H9 (cell line): Measurements from ENCODE around the gene CEP350. TPM values are rescaled to one million over a fixed set of nuclear protein-coding genes. Genes with fewer than 3 reads are reported as not detected.

Source experiments
- DNase-seq: peaks from one replicate; pipeline ENCODE4 v3.0.0-alpha.2; 2017
- H2AFZ ChIP-seq: one replicate; pipeline ENCODE4 v1.6.1; 2013; ENCODE audit warnings: mild to moderate bottlenecking, low read length, control low read depth, moderate library complexity
- H2AK5ac ChIP-seq: 2 replicates; pipeline ENCODE4 v1.6.1; 2013; ENCODE audit warnings: low read length, control low read depth, mixed read lengths; ENCODE audit not compliant: insufficient read length
- H2BK120ac ChIP-seq: one replicate; pipeline ENCODE4 v1.6.1; 2013; ENCODE audit warnings: low read depth, mild to moderate bottlenecking, low read length, control low read depth, inconsistent platforms; ENCODE audit not compliant: poor library complexity, severe bottlenecking
- H2BK12ac ChIP-seq: 2 replicates; pipeline ENCODE4 v1.6.1; 2013; ENCODE audit warnings: low read length, control low read depth, mixed read lengths, low read depth; ENCODE audit not compliant: insufficient read length
- H2BK15ac ChIP-seq: 2 replicates; pipeline ENCODE4 v1.6.1; 2013; ENCODE audit warnings: low read depth, low read length, control low read depth
- H2BK20ac ChIP-seq: one replicate; pipeline ENCODE4 v1.6.1; 2013; ENCODE audit warnings: low read depth, mild to moderate bottlenecking, low read length, control low read depth, inconsistent platforms; ENCODE audit not compliant: poor library complexity, severe bottlenecking
- H2BK5ac ChIP-seq: 2 replicates; pipeline ENCODE4 v1.6.1; 2013; ENCODE audit warnings: low read length, control low read depth, mixed read lengths; ENCODE audit not compliant: insufficient read length
- H3K14ac ChIP-seq: 2 replicates; pipeline ENCODE4 v1.6.1; 2013; ENCODE audit warnings: low read length, control low read depth; ENCODE audit not compliant: insufficient read depth
- H3K18ac ChIP-seq: 2 replicates; pipeline ENCODE4 v1.6.1; 2013; ENCODE audit warnings: low read depth, mild to moderate bottlenecking, mixed read lengths, low read length, control low read depth; ENCODE audit not compliant: insufficient read length
- H3K23ac ChIP-seq: 2 replicates; pipeline ENCODE4 v1.6.1; 2013; ENCODE audit warnings: low read length, control low read depth, mixed read lengths, low read depth; ENCODE audit not compliant: insufficient read length
- H3K23me2 ChIP-seq: 2 replicates; pipeline ENCODE4 v1.6.1; 2013; ENCODE audit warnings: low read depth, mild to moderate bottlenecking, mixed read lengths, low read length, control low read depth; ENCODE audit not compliant: insufficient read length, poor library complexity, severe bottlenecking
- H3K27ac ChIP-seq: 2 replicates; pipeline ENCODE4 v1.5.1; 2013; ENCODE audit warnings: low read length, control low read depth, mixed read lengths, low read depth; ENCODE audit not compliant: insufficient read length
- H3K27me3 ChIP-seq: 2 replicates; pipeline ENCODE4 v1.6.1; 2013; ENCODE audit warnings: low read length, control low read depth, inconsistent platforms; ENCODE audit not compliant: insufficient read depth
- H3K4ac ChIP-seq: 2 replicates; pipeline ENCODE4 v1.6.1; 2013; ENCODE audit warnings: low read depth, mild to moderate bottlenecking, control low read depth, inconsistent platforms, low read length, moderate library complexity
- H3K4me1 ChIP-seq: 2 replicates; pipeline ENCODE4 v1.6.1; 2013; ENCODE audit warnings: low read length, control low read depth, inconsistent platforms; ENCODE audit not compliant: insufficient read depth
- H3K4me2 ChIP-seq: 2 replicates; pipeline ENCODE4 v1.6.1; 2013; ENCODE audit warnings: low read length, control low read depth, mixed read lengths; ENCODE audit not compliant: insufficient read length, insufficient read depth
- H3K56ac ChIP-seq: 2 replicates; pipeline ENCODE4 v1.6.1; 2013; ENCODE audit warnings: low read depth, mild to moderate bottlenecking, mixed read lengths, low read length, control low read depth; ENCODE audit not compliant: insufficient read length
- H3K79me1 ChIP-seq: 2 replicates; pipeline ENCODE4 v1.6.1; 2013; ENCODE audit warnings: low read depth, mild to moderate bottlenecking, moderate library complexity, low read length, control low read depth, inconsistent platforms; ENCODE audit not compliant: insufficient read depth, poor library complexity, severe bottlenecking
- H3K79me2 ChIP-seq: 2 replicates; pipeline ENCODE4 v1.6.1; 2013; ENCODE audit warnings: low read length, control low read depth, inconsistent platforms; ENCODE audit not compliant: insufficient read depth
- H3K9ac ChIP-seq: 2 replicates; pipeline ENCODE4 v1.6.1; 2013; ENCODE audit warnings: low read length, control low read depth, mixed read lengths; ENCODE audit not compliant: insufficient read length; ENCODE audit errors: extremely low read depth
- H3K9me3 ChIP-seq: one replicate; pipeline ENCODE4 v1.6.1; 2013; ENCODE audit warnings: low read depth, low read length, inconsistent platforms; ENCODE audit not compliant: control insufficient read depth
- H3T11ph ChIP-seq: one replicate; pipeline ENCODE4 v1.6.1; 2013; ENCODE audit warnings: mild to moderate bottlenecking, low read length, control low read depth, inconsistent platforms
- H4K20me1 ChIP-seq: one replicate; pipeline ENCODE4 v1.6.1; 2013; ENCODE audit not compliant: control insufficient read depth, insufficient read length, insufficient read depth
- H4K5ac ChIP-seq: 2 replicates; pipeline ENCODE4 v1.6.1; 2013; ENCODE audit warnings: low read depth, mild to moderate bottlenecking, mixed read lengths, low read length, control low read depth; ENCODE audit not compliant: insufficient read length
- H4K8ac ChIP-seq: replicated peaks from 2 replicates; pipeline ENCODE4 v1.6.1; 2013; ENCODE audit warnings: low read length, control low read depth, mixed read lengths, low read depth; ENCODE audit not compliant: insufficient read length
- H4K91ac ChIP-seq: 2 replicates; pipeline ENCODE4 v1.6.1; 2013; ENCODE audit warnings: low read depth, mild to moderate bottlenecking, moderate library complexity, mixed read lengths, low read length, control low read depth; ENCODE audit not compliant: insufficient read length
- H3K27ac Mint-ChIP-seq, 3 experiments: 2 replicates in 2 of 3; 3 replicates in 1 of 3; pipeline ENCODE4 v1.8.0; 2020 to 2021; ENCODE audit warnings: mixed read lengths in 3 of 3, mild to moderate bottlenecking in 1 of 3, moderate library complexity in 1 of 3
- H3K27me3 Mint-ChIP-seq: 2 replicates; pipeline ENCODE4 v1.8.0; 2021; ENCODE audit warnings: low read depth, mild to moderate bottlenecking, moderate library complexity, mixed read lengths
- H3K36me3 Mint-ChIP-seq, 3 experiments: 2 replicates in 2 of 3; 3 replicates in 1 of 3; pipeline ENCODE4 v1.8.0; 2020 to 2021; ENCODE audit warnings: low read depth in 3 of 3, mixed read lengths in 3 of 3; ENCODE audit not compliant: insufficient read depth in 1 of 3
- H3K4me1 Mint-ChIP-seq, 2 experiments: 2 replicates each; pipeline ENCODE4 v1.8.0; 2020; ENCODE audit warnings: mixed read lengths in 2 of 2
- H3K4me3 Mint-ChIP-seq, 2 experiments: 2 replicates in 1 of 2; 3 replicates in 1 of 2; pipeline ENCODE4 v1.8.0; 2020 to 2021; ENCODE audit warnings: mild to moderate bottlenecking in 2 of 2, mixed read lengths in 2 of 2, moderate library complexity in 1 of 2
- H3K9me3 Mint-ChIP-seq, 2 experiments: 2 replicates in 1 of 2; 3 replicates in 1 of 2; pipeline ENCODE4 v1.8.0; 2020; ENCODE audit warnings: mild to moderate bottlenecking in 2 of 2, mixed read lengths in 2 of 2, moderate library complexity in 1 of 2
- CTCF ChIP-seq: fragments of 200-600 bp; sonication (generic); conservative IDR thresholded peaks from 3 replicates; pipeline ENCODE4 v1.8.0; 2021; ENCODE audit warnings: antibody characterized with exemption, mild to moderate bottlenecking
- WGBS: extraction: QIAGEN DNeasy Blood & Tissue Kit; methylation state at CpG from one replicate; pipeline ENCODE4 v1.1.7; 2013; ENCODE audit warnings: missing lambda C conversion rate, low lambda C conversion rate, mixed read lengths; ENCODE audit not compliant: insufficient read length; ENCODE audit errors: extremely low coverage; 5-methylcytosine and 5-hydroxymethylcytosine counted together
- total RNA-seq: library from RNA; stranded (reverse); gene quantifications from 2 replicates; pipeline ENCODE4 v1.2.1, GENCODE V29; 2021

The CEP350 gene
- total RNA-seq, 1 experiment from 2014 or later: 39.2 TPM

GRCh38 chr1:180097326-180097605 lies 142.7 kb downstream of the CEP350 start:
- Mint-ChIP-seq H3K4me1 (peaks cover 0 to 10% of the 10 kb centered on the region in 2 experiments; a peak in 2 of 4 replicates), H3K4me3 (no peak overlapping the region), H3K9me3 (no peaks in the 10 kb centered on the region), H3K27ac (no peak overlapping the region), H3K36me3 (peaks cover 20 to 62% (median 58%) of the 10 kb centered on the region in 3 experiments; a peak in 5 of 7 replicates), H3K27me3 (no peaks in the 10 kb centered on the region)
- Histone ChIP-seq H2AFZ (no peak overlapping the region), H3K14ac (no peak overlapping the region), H3K79me2 (no peaks in the 10 kb centered on the region), H4K8ac (no peak overlapping the region), H2BK12ac (no peak overlapping the region), H4K20me1 (no peaks in the 10 kb centered on the region), H3K4me2 (no peak overlapping the region), H2BK15ac (no peak overlapping the region), H4K91ac (no peak overlapping the region), H3K79me1 (no peaks in the 10 kb centered on the region), H2BK20ac (no peak overlapping the region), H3K23me2 (no peaks in the 10 kb centered on the region), H3K9ac (no peak overlapping the region), H3K4me1 (no peaks in the 10 kb centered on the region), H2BK120ac (no peak overlapping the region), H4K5ac (no peak overlapping the region), H3K18ac (no peak overlapping the region), H3K56ac (no peak overlapping the region), H3T11ph (no peak overlapping the region), H3K27me3 (no peaks in the 10 kb centered on the region), H3K4ac (no peak overlapping the region), H3K9me3 (no peaks in the 10 kb centered on the region), H2BK5ac (no peak overlapping the region), H2AK5ac (no peak overlapping the region), H3K27ac (no peak overlapping the region), H3K23ac (no peak overlapping the region)
- no peak for TF ChIP-seq CTCF
- no peak for DNase-seq
- no CpG with 5 or more reads among the region's 2 CpGs for WGBS
